ENCODE measurements around the gene CYP51A1.

The CYP51A1 gene

GRCh38 chr7:92072708-92073107, 61.6 kb downstream of the CYP51A1 start (continued):
- TF ChIP-seq, protein P1, sequence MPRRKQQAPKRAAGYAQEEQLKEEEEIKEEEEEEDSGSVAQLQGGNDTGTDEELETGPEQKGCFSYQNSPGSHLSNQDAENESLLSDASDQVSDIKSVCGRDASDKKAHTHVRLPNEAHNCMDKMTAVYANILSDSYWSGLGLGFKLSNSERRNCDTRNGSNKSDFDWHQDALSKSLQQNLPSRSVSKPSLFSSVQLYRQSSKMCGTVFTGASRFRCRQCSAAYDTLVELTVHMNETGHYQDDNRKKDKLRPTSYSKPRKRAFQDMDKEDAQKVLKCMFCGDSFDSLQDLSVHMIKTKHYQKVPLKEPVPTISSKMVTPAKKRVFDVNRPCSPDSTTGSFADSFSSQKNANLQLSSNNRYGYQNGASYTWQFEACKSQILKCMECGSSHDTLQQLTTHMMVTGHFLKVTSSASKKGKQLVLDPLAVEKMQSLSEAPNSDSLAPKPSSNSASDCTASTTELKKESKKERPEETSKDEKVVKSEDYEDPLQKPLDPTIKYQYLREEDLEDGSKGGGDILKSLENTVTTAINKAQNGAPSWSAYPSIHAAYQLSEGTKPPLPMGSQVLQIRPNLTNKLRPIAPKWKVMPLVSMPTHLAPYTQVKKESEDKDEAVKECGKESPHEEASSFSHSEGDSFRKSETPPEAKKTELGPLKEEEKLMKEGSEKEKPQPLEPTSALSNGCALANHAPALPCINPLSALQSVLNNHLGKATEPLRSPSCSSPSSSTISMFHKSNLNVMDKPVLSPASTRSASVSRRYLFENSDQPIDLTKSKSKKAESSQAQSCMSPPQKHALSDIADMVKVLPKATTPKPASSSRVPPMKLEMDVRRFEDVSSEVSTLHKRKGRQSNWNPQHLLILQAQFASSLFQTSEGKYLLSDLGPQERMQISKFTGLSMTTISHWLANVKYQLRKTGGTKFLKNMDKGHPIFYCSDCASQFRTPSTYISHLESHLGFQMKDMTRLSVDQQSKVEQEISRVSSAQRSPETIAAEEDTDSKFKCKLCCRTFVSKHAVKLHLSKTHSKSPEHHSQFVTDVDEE (CRISPR knock-in tag; IDR thresholded peaks at IDR 0.05), result no peak

DNA sequence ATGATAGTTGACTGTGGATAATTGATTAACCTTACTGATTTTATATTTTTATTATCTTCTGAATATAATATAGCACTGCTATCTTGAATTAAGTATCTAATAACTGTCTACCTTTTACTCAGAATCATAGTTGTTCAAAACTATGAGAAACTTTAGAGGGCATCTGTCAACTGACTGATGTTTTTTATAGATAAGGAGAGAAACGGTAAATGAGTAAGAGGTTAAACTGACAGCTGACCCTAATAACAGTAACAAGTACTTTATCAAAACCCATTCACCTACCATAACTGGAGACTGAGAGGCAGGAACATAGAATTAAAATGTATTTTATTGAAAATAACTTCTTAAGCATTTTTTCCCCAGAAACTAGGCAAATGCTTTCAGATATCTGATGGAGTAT, 62.2 kb downstream of the CYP51A1 start:
- TF ChIP-seq OSR1 (CRISPR knock-in tag; IDR thresholded peaks at IDR 0.05) (no peak), ZNF565 (CRISPR knock-in tag; conservative IDR thresholded peaks at IDR 0.05; ENCODE audit: low read depth) (no peak), ZNF70 (CRISPR knock-in tag; IDR thresholded peaks at IDR 0.05) (no peak), PPARA (CRISPR knock-in tag; IDR thresholded peaks at IDR 0.05; ENCODE audit: borderline replicate concordance) (no peak), RARB (CRISPR knock-in tag; IDR thresholded peaks at IDR 0.05) (no peak), POU6F1 (CRISPR knock-in tag; IDR thresholded peaks at IDR 0.05; ENCODE audit: borderline replicate concordance, low read depth) (no peak), ESRRG (CRISPR knock-in tag; IDR thresholded peaks at IDR 0.05) (no peak), TOX (CRISPR knock-in tag; IDR thresholded peaks at IDR 0.05; ENCODE audit: borderline replicate concordance) (no peak), CREB5 (CRISPR knock-in tag; IDR thresholded peaks at IDR 0.05; ENCODE audit: low read depth) (no peak), ZFP3 (CRISPR knock-in tag; IDR thresholded peaks at IDR 0.05) (no peak), ARNTL (CRISPR knock-in tag; IDR thresholded peaks at IDR 0.05; ENCODE audit: borderline replicate concordance, low read depth) (no peak), GLIS3 (CRISPR knock-in tag; IDR thresholded peaks at IDR 0.05) (no peak), ZFP30 (CRISPR knock-in tag; IDR thresholded peaks at IDR 0.05) (no peak)
- TF ChIP-seq, protein P1 (CRISPR knock-in tag; IDR thresholded peaks at IDR 0.05), result no peak
- no peak for ATAC-seq

DNA sequence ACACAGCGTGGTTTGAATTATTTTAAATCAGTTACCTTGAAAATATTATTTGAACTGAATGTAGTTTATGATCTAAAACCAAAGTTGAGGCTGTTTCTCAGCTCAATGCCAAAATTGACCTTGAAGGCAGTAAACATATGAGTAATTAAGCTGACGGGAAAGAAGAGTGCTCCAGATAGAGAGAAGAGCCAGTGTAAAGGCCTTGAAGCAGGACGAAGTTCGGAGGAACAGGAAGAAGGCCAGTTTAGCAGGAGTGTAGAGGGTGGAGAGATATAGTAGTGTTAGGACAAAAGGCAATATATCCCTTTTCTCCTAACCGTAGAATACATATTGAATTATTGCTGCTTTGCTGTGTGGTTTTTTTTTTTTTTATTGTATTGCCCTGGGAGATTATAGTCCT, 63.2 kb downstream of the CYP51A1 start:
- no peak for TF ChIP-seq ZFP3 (CRISPR knock-in tag; IDR thresholded peaks at IDR 0.05)
- no peak for TF ChIP-seq PPARA (CRISPR knock-in tag; IDR thresholded peaks at IDR 0.05; ENCODE audit: borderline replicate concordance)
- no peak for ATAC-seq

GRCh38 chr7:92064438-92065029, 69.7 kb downstream of the CYP51A1 start:
- TF ChIP-seq ZNF8 (CRISPR knock-in tag; IDR thresholded peaks at IDR 0.05) (no peak), POU6F1 (CRISPR knock-in tag; IDR thresholded peaks at IDR 0.05; ENCODE audit: borderline replicate concordance, low read depth) (no peak), ZFP3 (CRISPR knock-in tag; IDR thresholded peaks at IDR 0.05) (no peak), PPARA (CRISPR knock-in tag; IDR thresholded peaks at IDR 0.05; ENCODE audit: borderline replicate concordance) (no peak), OSR1 (CRISPR knock-in tag; IDR thresholded peaks at IDR 0.05) (no peak), CSDC2 (CRISPR knock-in tag; IDR thresholded peaks at IDR 0.05) (no peak), ARNTL (CRISPR knock-in tag; IDR thresholded peaks at IDR 0.05; ENCODE audit: borderline replicate concordance, low read depth) (no peak), ZFP30 (CRISPR knock-in tag; IDR thresholded peaks at IDR 0.05) (no peak), SNAI2 (CRISPR knock-in tag; IDR thresholded peaks at IDR 0.05) (no peak)
- TF ChIP-seq, protein P2, sequence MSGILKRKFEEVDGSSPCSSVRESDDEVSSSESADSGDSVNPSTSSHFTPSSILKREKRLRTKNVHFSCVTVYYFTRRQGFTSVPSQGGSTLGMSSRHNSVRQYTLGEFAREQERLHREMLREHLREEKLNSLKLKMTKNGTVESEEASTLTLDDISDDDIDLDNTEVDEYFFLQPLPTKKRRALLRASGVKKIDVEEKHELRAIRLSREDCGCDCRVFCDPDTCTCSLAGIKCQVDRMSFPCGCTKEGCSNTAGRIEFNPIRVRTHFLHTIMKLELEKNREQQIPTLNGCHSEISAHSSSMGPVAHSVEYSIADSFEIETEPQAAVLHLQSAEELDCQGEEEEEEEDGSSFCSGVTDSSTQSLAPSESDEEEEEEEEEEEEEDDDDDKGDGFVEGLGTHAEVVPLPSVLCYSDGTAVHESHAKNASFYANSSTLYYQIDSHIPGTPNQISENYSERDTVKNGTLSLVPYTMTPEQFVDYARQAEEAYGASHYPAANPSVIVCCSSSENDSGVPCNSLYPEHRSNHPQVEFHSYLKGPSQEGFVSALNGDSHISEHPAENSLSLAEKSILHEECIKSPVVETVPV (CRISPR knock-in tag; IDR thresholded peaks at IDR 0.05), result no peak
- ATAC-seq, result no peak

Data from SK-N-SH treated with all-trans-retinoic acid at 6 μM for 48 hours (cell line).